BE2C (cell line): ENCODE results near the gene SRC.

ENCODE experiments used
- DNase-seq: peaks from one replicate; pipeline ENCODE4 v3.0.0-alpha.2; 2020
- H3K27me3 ChIP-seq: fragments of 250-450 bp; sonication (Bioruptor Pico); 2 replicates; pipeline ENCODE4 v1.5.1; 2020; ENCODE audit warnings: mild to moderate bottlenecking
- H3K36me3 ChIP-seq: fragments of 250-450 bp; sonication (Bioruptor Pico); 2 replicates; pipeline ENCODE4 v1.5.1; 2020; ENCODE audit warnings: mild to moderate bottlenecking
- H3K4me1 ChIP-seq: fragments of 250-450 bp; sonication (Bioruptor Pico); 2 replicates; pipeline ENCODE4 v1.5.1; 2020
- H3K4me3 ChIP-seq: 2 replicates; pipeline ENCODE4 v1.5.1; 2011; ENCODE audit warnings: low read depth, low read length
- H3K9me3 ChIP-seq: fragments of 250-450 bp; sonication (Bioruptor Pico); 2 replicates; pipeline ENCODE4 v1.5.1; 2020
- TF ChIP-seq, protein P1 (sequence below): IDR thresholded peaks from 2 replicates; pipeline ENCODE4 v1.5.1; 2012; ENCODE audit warnings: mild to moderate bottlenecking, low read depth, low read length

The SRC gene

DNA sequence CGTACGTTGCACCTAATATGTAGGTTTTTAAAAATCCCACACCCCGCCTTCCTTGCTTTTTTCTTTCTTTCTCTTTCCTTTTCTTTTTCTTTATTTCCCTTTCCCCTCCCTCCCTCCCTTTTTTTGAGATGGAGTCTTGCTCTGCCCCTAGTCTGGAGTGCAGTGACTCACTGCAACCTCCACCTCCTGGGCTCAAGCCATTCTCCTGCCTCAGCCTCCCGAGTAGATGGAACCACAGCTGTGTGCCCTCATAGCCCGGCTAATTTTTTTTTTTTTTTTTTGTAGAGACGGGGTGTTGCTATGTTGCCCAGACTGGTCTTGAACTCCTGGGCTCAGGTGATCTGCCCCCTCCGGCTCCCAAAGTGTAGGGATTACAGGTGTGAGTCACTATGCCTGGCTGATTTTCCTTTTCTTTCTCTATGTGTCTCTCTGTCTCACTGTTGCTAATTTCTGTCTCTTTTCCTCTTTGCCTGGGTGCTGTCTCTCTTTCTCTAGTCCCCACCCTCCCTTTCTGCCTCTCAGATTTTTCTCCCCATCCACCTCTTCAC, 61.2 kb downstream of the SRC start:
- Histone ChIP-seq H3K4me1 (peaks cover 27% of the 10 kb centered on the region), H3K36me3 (no peaks in the 10 kb centered on the region), H3K4me3 (peak overlapping the region; percentile 38; the same call in 1 of the 2 replicates), H3K9me3 (no peaks in the 10 kb centered on the region), H3K27me3 (no peaks in the 10 kb centered on the region)
- TF ChIP-seq, protein P1, sequence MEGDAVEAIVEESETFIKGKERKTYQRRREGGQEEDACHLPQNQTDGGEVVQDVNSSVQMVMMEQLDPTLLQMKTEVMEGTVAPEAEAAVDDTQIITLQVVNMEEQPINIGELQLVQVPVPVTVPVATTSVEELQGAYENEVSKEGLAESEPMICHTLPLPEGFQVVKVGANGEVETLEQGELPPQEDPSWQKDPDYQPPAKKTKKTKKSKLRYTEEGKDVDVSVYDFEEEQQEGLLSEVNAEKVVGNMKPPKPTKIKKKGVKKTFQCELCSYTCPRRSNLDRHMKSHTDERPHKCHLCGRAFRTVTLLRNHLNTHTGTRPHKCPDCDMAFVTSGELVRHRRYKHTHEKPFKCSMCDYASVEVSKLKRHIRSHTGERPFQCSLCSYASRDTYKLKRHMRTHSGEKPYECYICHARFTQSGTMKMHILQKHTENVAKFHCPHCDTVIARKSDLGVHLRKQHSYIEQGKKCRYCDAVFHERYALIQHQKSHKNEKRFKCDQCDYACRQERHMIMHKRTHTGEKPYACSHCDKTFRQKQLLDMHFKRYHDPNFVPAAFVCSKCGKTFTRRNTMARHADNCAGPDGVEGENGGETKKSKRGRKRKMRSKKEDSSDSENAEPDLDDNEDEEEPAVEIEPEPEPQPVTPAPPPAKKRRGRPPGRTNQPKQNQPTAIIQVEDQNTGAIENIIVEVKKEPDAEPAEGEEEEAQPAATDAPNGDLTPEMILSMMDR: no peak
- no peak for DNase-seq

DNA sequence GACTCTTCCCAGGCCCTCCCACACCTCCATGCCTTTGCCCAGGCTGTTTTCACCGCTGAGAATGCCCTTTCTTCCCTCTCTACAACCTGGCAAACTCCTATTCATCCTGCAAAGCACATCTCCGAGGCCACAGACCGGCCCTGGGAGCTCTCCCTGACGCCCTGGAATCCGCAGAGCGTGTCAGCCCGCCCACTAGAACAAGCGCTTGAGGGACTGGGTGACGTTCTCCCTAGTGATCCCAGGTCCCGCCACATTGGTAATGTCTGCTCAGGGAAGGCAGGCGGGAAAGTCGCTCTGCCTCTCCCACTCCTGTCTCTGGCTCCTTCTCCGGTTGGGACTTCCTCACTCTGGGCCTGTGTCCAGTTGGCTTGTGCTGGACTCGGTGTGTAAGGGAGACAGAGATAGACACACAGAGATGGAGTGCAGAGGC, 61.6 kb downstream of the SRC start:
- H3K4me1 ChIP-seq: peaks cover 32% of the 10 kb centered on the region

DNA sequence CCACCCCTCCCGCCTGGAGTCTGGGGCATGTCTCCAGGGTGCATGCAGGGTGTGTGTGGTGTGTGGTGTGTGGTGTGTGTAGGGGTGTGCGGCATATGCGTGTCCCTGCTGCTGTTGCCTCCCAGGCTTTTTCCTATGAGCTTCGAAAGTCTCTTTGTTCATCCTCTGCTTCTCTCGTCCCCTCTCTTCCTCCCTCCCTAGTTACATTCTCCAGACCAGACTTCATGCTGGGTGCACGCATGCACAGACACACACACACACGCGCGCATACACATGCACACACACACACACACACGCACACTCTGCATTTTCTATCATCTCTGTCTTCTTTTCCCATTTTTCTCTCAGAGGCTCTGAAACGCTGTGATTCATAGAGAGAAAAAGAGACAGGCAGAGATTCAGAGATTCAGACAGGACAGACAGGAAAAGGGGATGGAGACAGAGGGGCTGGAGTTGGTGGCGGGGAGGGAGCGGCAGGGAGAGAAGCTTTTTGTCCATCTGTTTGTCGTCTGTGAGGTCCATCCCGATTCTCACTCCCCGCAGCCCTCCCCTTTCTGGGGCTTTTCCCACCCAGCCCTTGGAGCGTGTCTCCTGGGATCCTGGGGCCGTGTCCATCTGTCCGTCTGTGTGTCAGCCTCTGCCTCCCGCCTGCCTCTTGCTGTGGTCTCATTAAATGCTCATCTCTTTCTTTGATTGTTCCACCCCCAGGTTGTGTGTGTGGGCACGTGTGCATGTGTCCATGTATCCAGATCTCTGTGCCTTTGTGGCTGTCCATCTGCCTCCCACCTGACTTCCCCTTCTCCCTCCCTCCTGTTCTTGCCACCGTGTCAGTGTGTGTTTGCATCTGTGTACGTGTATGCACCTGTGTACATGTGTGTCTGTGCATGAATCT, 62.6 kb downstream of the SRC start:
- DNase-seq: no peak

More for the DNA sequence above, 61.6 kb downstream of the SRC start:
- Histone ChIP-seq H3K9me3 (no peaks in the 10 kb centered on the region), H3K27me3 (no peaks in the 10 kb centered on the region), H3K36me3 (no peaks in the 10 kb centered on the region), H3K4me3 (no peak overlapping the region)
- peak; percentile 54 for DNase-seq
- TF ChIP-seq, protein P1: no peak

DNA sequence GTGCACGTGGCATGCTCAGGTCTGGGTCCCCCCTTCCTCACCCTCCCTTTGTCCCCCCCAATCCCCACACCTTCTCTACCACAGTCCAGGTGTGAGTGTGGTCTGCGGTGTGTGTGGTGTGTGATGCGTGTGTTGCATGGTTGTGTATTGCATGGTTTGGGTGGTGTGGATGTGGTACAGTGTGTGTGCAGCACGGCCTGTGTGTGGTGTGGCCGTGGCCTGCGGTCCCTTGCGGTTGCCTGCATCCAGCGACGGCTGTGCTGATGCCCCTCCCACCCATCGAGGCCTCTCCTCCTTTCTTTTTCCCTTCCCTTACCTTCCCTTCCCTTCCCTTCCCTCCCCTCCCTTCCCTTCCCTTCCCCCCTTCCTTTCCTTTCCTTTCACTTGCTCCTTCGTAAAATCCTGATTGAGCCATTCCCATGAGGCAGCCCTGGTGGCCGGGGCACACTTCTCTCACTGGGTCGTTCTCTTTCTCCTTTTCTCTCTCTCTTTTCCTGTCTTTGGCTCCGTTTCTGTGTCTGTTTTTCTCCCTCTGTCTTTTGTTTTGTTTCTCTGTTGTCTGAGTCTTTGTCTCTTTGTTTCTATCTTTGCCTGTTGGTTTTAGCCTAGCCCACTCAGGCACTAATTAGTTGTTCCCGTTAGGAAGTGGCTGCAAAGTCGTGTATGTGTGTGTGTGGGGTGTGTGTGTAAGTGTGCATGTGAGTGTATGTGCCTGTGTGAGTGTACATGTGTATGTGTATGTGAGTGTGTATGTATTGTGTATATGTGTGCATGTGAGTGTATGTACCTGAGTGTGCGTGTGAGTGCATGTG, 65.7 kb downstream of the SRC start:
- Histone ChIP-seq H3K27me3 (no peaks in the 10 kb centered on the region), H3K4me3 (no peak overlapping the region), H3K36me3 (no peaks in the 10 kb centered on the region), H3K4me1 (peaks cover 25% of the 10 kb centered on the region), H3K9me3 (no peaks in the 10 kb centered on the region)
- DNase-seq: no peak
- TF ChIP-seq, protein P1: no peak

More for the DNA sequence above, 62.6 kb downstream of the SRC start:
- Histone ChIP-seq H3K27me3 (no peaks in the 10 kb centered on the region), H3K36me3 (no peaks in the 10 kb centered on the region), H3K4me1 (peaks cover 32% of the 10 kb centered on the region), H3K9me3 (no peaks in the 10 kb centered on the region), H3K4me3 (peak overlapping the region; percentile 14)
- TF ChIP-seq, protein P1: no peak

DNA sequence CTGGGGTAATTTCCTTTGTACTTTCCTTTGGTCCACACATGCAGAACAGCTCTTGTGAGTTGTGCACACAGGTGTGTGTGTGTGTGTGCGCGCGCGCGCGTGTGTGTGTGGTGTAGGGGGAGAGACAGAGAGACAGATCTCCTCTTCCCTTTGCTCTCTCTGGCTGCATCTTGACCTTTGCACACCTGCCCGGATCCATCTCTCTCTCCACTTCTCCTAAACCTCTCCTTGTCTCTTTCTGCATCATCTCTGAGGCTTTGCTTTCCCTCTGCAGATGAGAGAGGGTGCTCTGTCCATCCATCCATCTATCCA, 67.0 kb downstream of the SRC start:
- TF ChIP-seq, protein P1: no peak
- H3K4me3 ChIP-seq: no peak overlapping the region
- H3K4me1 ChIP-seq: peaks cover 20% of the 10 kb centered on the region
- no peaks in the 10 kb centered on the region for H3K9me3 ChIP-seq
- no peaks in the 10 kb centered on the region for H3K27me3 ChIP-seq
- no peaks in the 10 kb centered on the region for H3K36me3 ChIP-seq
- no peak for DNase-seq
